Endothelial cell of umbilical vein (primary cell): ENCODE results near the gene RARA. TPM values are rescaled to one million over a fixed set of nuclear protein-coding genes. Genes with fewer than 3 reads are reported as not detected.

Source experiments
- BruUV-seq: library from RNA; stranded (reverse); fragments of 400-500 nt; replicated peaks from 2 replicates; lab custom pipeline; 2021; lab: Mats Ljungman, UMichigan
- CTCF ChIA-PET: fragments of 300-600, 350-600 bp; sonication (Branson Sonifier 250); formaldehyde crosslinking; loops from one replicate; lab custom pipeline; 2021; ENCODE audit warnings: antibody characterized with exemption, inconsistent platforms; lab: Charles Lee
- POLR2A ChIA-PET: fragments of 300-600, 350-600 bp; sonication (Branson Sonifier 250); formaldehyde crosslinking; loops from one replicate; lab custom pipeline; 2021; ENCODE audit warnings: antibody characterized with exemption, inconsistent platforms; lab: Charles Lee
- DNase-seq: peaks from one replicate; pipeline ENCODE4 v3.0.0-alpha.2; 2011; ENCODE audit warnings: low read depth, low spot score
- FAIRE-seq: peaks from 2 replicates; lab custom pipeline; 2011; peaks lifted over from hg19 to GRCh38; lab: Jason Lieb, UNC
- H2AFZ ChIP-seq: 2 replicates; pipeline ENCODE4 v1.6.0; 2012; ENCODE audit warnings: low read depth, low read length, control low read depth, inconsistent platforms
- H3K27ac ChIP-seq: 2 replicates; pipeline ENCODE4 v1.5.1; 2011; ENCODE audit warnings: low read depth, mild to moderate bottlenecking, control low read depth, low read length, moderate library complexity; ENCODE audit not compliant: insufficient read depth
- H3K27me3 ChIP-seq, 2 experiments: 2 replicates each; pipeline versions ENCODE4 v1.6.0 to v1.6.1; 2011; ENCODE audit warnings: low read length in 2 of 2, mixed read lengths in 1 of 2; ENCODE audit not compliant: control insufficient read depth in 2 of 2, insufficient read depth in 2 of 2
- H3K36me3 ChIP-seq, 2 experiments: 2 replicates in 1 of 2; 3 replicates in 1 of 2; pipeline ENCODE4 v1.5.1; 2011; ENCODE audit warnings: low read length in 2 of 2, mild to moderate bottlenecking in 1 of 2, moderate library complexity in 1 of 2; ENCODE audit not compliant: control insufficient read depth in 2 of 2, insufficient read depth in 2 of 2; ENCODE audit errors: extremely low read depth in 1 of 2
- H3K4me1 ChIP-seq: 3 replicates; pipeline ENCODE4 v1.5.1; 2011; ENCODE audit warnings: mild to moderate bottlenecking, low read length; ENCODE audit not compliant: control insufficient read depth, insufficient read depth; ENCODE audit errors: extremely low read depth
- H3K4me2 ChIP-seq: 2 replicates; pipeline ENCODE4 v1.6.1; 2011; ENCODE audit warnings: low read length, control low read depth, mixed read lengths; ENCODE audit not compliant: insufficient read depth
- H3K4me3 ChIP-seq, 3 experiments: fragments of 200-600 bp in 1 of 3; sonication (generic), shearing (Covaris generic) in 1 of 3; replicated peaks in 1 of 3; 2 replicates each; pipeline ENCODE4 v1.5.1; 2011 to 2016; ENCODE audit warnings: control low read depth in 3 of 3, low read length in 3 of 3, mild to moderate bottlenecking in 2 of 3, inconsistent platforms in 1 of 3, low read depth in 1 of 3, moderate library complexity in 1 of 3; ENCODE audit not compliant: insufficient read depth in 1 of 3
- H3K79me2 ChIP-seq: 2 replicates; pipeline ENCODE4 v1.6.0; 2012; ENCODE audit warnings: low read length, inconsistent platforms; ENCODE audit not compliant: control insufficient read depth, insufficient read depth
- H3K9ac ChIP-seq: replicated peaks from 2 replicates; pipeline ENCODE3; 2011; ENCODE audit warnings: low read length, control low read depth; ENCODE audit not compliant: insufficient read depth; ENCODE audit errors: extremely low read depth
- H3K9me1 ChIP-seq: replicated peaks from 3 replicates; pipeline ENCODE4 v1.6.0; 2011; ENCODE audit warnings: mild to moderate bottlenecking, low read length; ENCODE audit not compliant: control insufficient read depth, insufficient read depth; ENCODE audit errors: extremely low read depth
- H3K9me3 ChIP-seq: replicated peaks from 2 replicates; pipeline ENCODE4 v1.5.1; 2012; ENCODE audit warnings: low read length, inconsistent platforms; ENCODE audit not compliant: control insufficient read depth, insufficient read depth
- H4K20me1 ChIP-seq: replicated peaks from 2 replicates; pipeline ENCODE3; 2011; ENCODE audit warnings: mild to moderate bottlenecking, low read length; ENCODE audit not compliant: control insufficient read depth, insufficient read depth; ENCODE audit errors: extremely low read depth
- CTCF ChIP-seq, 2 donors: IDR thresholded peaks; 1 replicate in 1 of 2; 2 replicates in 1 of 2; pipeline ENCODE4 v1.5.1; 2011; ENCODE audit warnings: low read length in 2 of 2, mild to moderate bottlenecking in 2 of 2, moderate library complexity in 2 of 2, control low read depth in 1 of 2, inconsistent platforms in 1 of 2, low read depth in 1 of 2; ENCODE audit not compliant: insufficient read depth in 1 of 2; ENCODE audit errors: extremely low read depth in 1 of 2
- FOS ChIP-seq: IDR thresholded peaks from 2 replicates; pipeline ENCODE4 v1.6.1; 2011; ENCODE audit warnings: mild to moderate bottlenecking, low read length, moderate library complexity, borderline replicate concordance; ENCODE audit not compliant: insufficient read depth
- GATA2 ChIP-seq: IDR thresholded peaks from 2 replicates; pipeline ENCODE4 v1.7.0; 2011; ENCODE audit warnings: low read depth, mild to moderate bottlenecking, moderate library complexity, mixed read lengths, low read length; ENCODE audit not compliant: insufficient read length, insufficient read depth
- JUN ChIP-seq: IDR thresholded peaks from 2 replicates; pipeline ENCODE4 v1.6.1; 2011; ENCODE audit warnings: borderline replicate concordance, low read depth; ENCODE audit not compliant: insufficient read length, insufficient read depth
- POLR2A ChIP-seq: IDR thresholded peaks from 2 replicates; pipeline ENCODE4 v1.6.1; 2012; ENCODE audit warnings: low read depth, mild to moderate bottlenecking, control low read depth, low read length
- dilution Hi-C: fragments of 300-500 bp; cut with MboI; formaldehyde crosslinking; loops from one replicate; pipeline ENCODE4 v1.15.0; 2019; ENCODE audit warnings: low sequenced_read_pairs; ENCODE audit not compliant: extremely low pct_ligation_motif_present
- intact Hi-C: fragments of 100-400 bp; cut with micrococcal nuclease; formaldehyde crosslinking; loops from one replicate; pipeline ENCODE4 v1.10.0; 2022
- polyA plus RNA-seq, 4 experiments: library from polyadenylated mRNA; depleted of rRNA in 3 of 4; stranded (reverse) in 3 of 4; unstranded in 1 of 4; fragments of >200 nt; gene quantifications; 2 replicates each; pipeline versions ENCODE4 v1.2.1 to v1.2.3, GENCODE V29; 2011 to 2012; ENCODE audit warnings: missing spikeins in 1 of 4
- total RNA-seq: library from RNA; stranded (reverse); gene quantifications from 2 replicates; pipeline ENCODE4 v1.2.3, GENCODE V29; 2021

Gene RARA
- total and polyA plus RNA-seq, 2 donors (not counting 3 experiments of a cell fraction or from before 2014, with no cell fraction given), result 11.9 to 37.8 TPM

DNA sequence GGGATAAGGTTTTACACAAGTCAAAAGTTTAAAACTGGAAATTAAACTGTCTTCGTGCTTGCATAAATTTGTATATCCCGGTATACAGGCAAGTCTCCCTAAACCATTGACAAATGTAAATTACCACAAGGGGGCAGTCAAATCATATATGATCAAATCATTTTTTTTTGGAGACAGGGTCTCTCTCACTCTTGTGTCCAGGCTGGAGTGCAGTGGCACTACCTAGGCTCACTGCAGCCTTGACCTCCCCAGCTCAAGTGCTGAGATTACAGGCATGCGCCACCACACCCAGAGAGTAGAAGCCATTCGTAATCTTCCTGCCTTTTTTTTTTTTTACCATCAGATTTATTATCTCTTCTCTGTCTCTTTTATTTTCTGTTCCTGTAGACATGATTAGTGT, 90.2 kb downstream of the RARA start:
- no TSS peak for BruUV-seq
- Histone ChIP-seq H3K9ac (no peak overlapping the region), H3K4me3 (no peak overlapping the region), H3K9me3 (no peaks in the 10 kb centered on the region), H3K27me3 (no peaks in the 10 kb centered on the region), H3K9me1 (no peaks in the 10 kb centered on the region), H3K36me3 (peaks cover 0 to 37% of the 10 kb centered on the region in 2 experiments), H3K27ac (no peak overlapping the region), H3K79me2 (peaks cover 6% of the 10 kb centered on the region), H2AFZ (no peak overlapping the region), H3K4me2 (no peak overlapping the region), H4K20me1 (no peaks in the 10 kb centered on the region), H3K4me1 (no peaks in the 10 kb centered on the region)
- ChIA-PET CTCF (interaction anchor here (1.5 to 3.0 kb wide), 3 partner anchors 16 to 134 kb away, joined by 7 to 19 read pairs (median 8); no protein-coding TSS in a partner anchor), POLR2A (no interaction called here)
- dilution Hi-C loops, result no loop called here
- intact Hi-C loops, result loop anchor here (1.0 kb wide), 3 partner anchors 77 to 161 kb away; no protein-coding TSS in a partner anchor
- peak; percentile 35 to 44 for TF ChIP-seq CTCF (IDR thresholded peaks at IDR 0.05; ENCODE audit: extremely low read depth in 1 of 2, insufficient read depth in 1 of 2, low read depth in 1 of 2, low read length in 2 of 2)
- no peak for TF ChIP-seq GATA2
- no peak for DNase-seq
- FAIRE-seq, result no peak

DNA sequence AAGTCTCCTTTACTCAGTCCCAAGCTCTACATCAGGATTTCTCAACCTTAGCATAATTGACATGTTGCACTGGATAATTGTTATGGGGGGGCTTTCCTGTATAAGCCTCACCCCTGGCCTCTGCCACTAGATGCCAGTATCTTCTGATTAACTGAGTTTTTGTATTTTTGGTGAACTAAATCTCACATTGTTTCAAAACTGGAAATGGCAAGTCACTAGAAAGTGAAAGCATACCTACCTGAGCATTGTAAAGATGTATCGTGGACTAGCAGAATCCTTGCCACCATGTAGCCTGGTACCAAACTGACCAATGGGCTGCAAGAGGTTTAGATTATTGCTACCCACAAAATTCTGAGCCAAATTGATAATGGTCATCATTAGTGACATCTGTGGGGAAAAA, 93.7 kb downstream of the RARA start:
- dilution Hi-C loops, result no loop called here

More for the DNA sequence above, 93.7 kb downstream of the RARA start:
- no peak overlapping the region for H3K4me3 ChIP-seq
- peaks cover 0 to 45% of the 10 kb centered on the region in 2 experiments for H3K36me3 ChIP-seq
- H2AFZ ChIP-seq, result no peak overlapping the region
- no peaks in the 10 kb centered on the region for H4K20me1 ChIP-seq
- peaks cover 9% of the 10 kb centered on the region for H3K79me2 ChIP-seq
- no peak for DNase-seq
- H3K9me3 ChIP-seq, result no peaks in the 10 kb centered on the region
- no TSS peak for BruUV-seq
- no peaks in the 10 kb centered on the region for H3K27me3 ChIP-seq
- no peak overlapping the region for H3K9ac ChIP-seq
- no peaks in the 10 kb centered on the region for H3K4me1 ChIP-seq
- ChIA-PET POLR2A (no interaction called here), CTCF (interaction anchor here (0.8 to 1.6 kb wide), 2 partner anchors 8 to 73 kb away, joined by 3 to 4 read pairs; no protein-coding TSS in a partner anchor)
- TF ChIP-seq FOS (no peak), POLR2A (no peak), CTCF (IDR thresholded peaks at IDR 0.05; ENCODE audit: extremely low read depth in 1 of 2, insufficient read depth in 1 of 2, low read depth in 1 of 2, low read length in 2 of 2) (no peak), JUN (no peak)
- no peak overlapping the region for H3K4me2 ChIP-seq
- H3K9me1 ChIP-seq, result no peaks in the 10 kb centered on the region
- no peak for FAIRE-seq
- intact Hi-C loops, result no loop called here
- no peak overlapping the region for H3K27ac ChIP-seq
